Activated CD8-positive, alpha-beta T cell treated with anti-CD3 and anti-CD28 coated beads, Interleukin-2, amount 10 ng/mL, durations not matched to agents 7 days and 5 days (primary cell): ENCODE measurements around the gene SLC12A2. TPM values are rescaled to one million over a fixed set of nuclear protein-coding genes. Genes with fewer than 3 reads are reported as not detected.

Experiments used
- ATAC-seq: fragments of 150-1000 bp; cut with Tn5 transposase; one replicate; pipeline ENCODE4 v1.10.0; 2021; ENCODE audit warnings: moderate library complexity
- CTCF ChIA-PET: fragments of 350-600 bp; sonication (Branson Sonifier 250); formaldehyde crosslinking; loops from one replicate; lab custom pipeline; 2021; ENCODE audit warnings: antibody characterized with exemption; lab: Charles Lee
- POLR2A ChIA-PET: fragments of 350-600 bp; sonication (Branson Sonifier 250); formaldehyde crosslinking; loops from one replicate; lab custom pipeline; 2021; ENCODE audit warnings: antibody characterized with exemption; lab: Charles Lee
- DNase-seq: peaks from one replicate; pipeline ENCODE4 v3.0.0-alpha.2; 2020
- H3K27ac Mint-ChIP-seq: one replicate; pipeline ENCODE4 v1.8.0; 2021; ENCODE audit warnings: mild to moderate bottlenecking, mixed read lengths
- H3K27me3 Mint-ChIP-seq: one replicate; pipeline ENCODE4 v1.8.0; 2021; ENCODE audit warnings: low read depth, mixed read lengths
- H3K36me3 Mint-ChIP-seq: one replicate; pipeline ENCODE4 v1.8.0; 2021; ENCODE audit warnings: low read depth, mixed read lengths
- H3K4me1 Mint-ChIP-seq: one replicate; pipeline ENCODE4 v1.8.0; 2021; ENCODE audit warnings: low read depth, mixed read lengths
- H3K4me3 Mint-ChIP-seq: one replicate; pipeline ENCODE4 v1.8.0; 2021; ENCODE audit warnings: mild to moderate bottlenecking, mixed read lengths
- H3K9me3 Mint-ChIP-seq: one replicate; pipeline ENCODE4 v1.8.0; 2022; ENCODE audit warnings: mixed read lengths; ENCODE audit not compliant: insufficient read depth
- total RNA-seq, 2 experiments: library from RNA; stranded (reverse); gene quantifications; one replicate each; pipeline ENCODE4 v1.2.3, GENCODE V29; 2021

SLC12A2 gene
- total RNA-seq, 2 experiments from 2014 or later: 13.4 to 17.0 TPM

- Mint-ChIP-seq H3K4me3 (no peak overlapping the region), H3K27me3 (peaks cover 3% of the 10 kb centered on the region), H3K9me3 (no peaks in the 10 kb centered on the region), H3K27ac (no peak overlapping the region), H3K4me1 (no peaks in the 10 kb centered on the region), H3K36me3 (no peaks in the 10 kb centered on the region)
- DNase-seq: no peak
- ChIA-PET POLR2A (no interaction called here), CTCF (interaction anchor here (0.9 to 1.2 kb wide), 2 partner anchors 16 to 462 kb away, joined by 3 to 4 read pairs; no protein-coding TSS in a partner anchor)
- no peak for ATAC-seq
These were observed 128.7 kb downstream of the SLC12A2 start for GRCh38 chr5:128212191-128212806.

DNA sequence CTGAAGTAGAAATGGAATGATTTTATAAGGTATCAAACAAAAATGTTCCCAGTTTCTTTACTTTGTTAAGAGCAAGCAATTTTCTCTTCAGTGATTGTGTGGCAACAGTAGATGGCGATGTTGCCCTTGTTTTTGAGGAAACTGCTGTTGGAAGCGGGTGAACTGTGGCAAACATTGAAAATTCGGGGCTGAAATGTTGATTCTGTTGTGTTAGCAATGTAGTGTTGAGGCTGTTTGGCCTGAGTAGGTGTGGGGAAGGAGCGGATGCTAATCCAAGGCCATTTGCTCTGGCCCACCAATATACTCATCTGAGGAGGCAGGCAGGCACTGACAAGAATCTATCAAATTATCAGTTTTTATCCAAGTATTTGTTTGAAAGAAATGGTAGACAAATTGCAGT is 129.8 kb downstream of the SLC12A2 start:
- DNase-seq: peak; percentile 58
- H3K4me3 Mint-ChIP-seq: no peak overlapping the region
- ATAC-seq: no peak
- no peaks in the 10 kb centered on the region for H3K9me3 Mint-ChIP-seq
- H3K27me3 Mint-ChIP-seq: peaks cover 3% of the 10 kb centered on the region
- ChIA-PET CTCF (interaction anchor here (1.2 to 1.7 kb wide), 2 partner anchors 461 to 649 kb away, joined by 4 read pairs; no protein-coding TSS in a partner anchor), POLR2A (no interaction called here)
- H3K27ac Mint-ChIP-seq: no peak overlapping the region
- H3K36me3 Mint-ChIP-seq: no peaks in the 10 kb centered on the region
- no peaks in the 10 kb centered on the region for H3K4me1 Mint-ChIP-seq

GRCh38 chr5:128213833-128214232 is 130.3 kb downstream of the SLC12A2 start:
- Mint-ChIP-seq H3K4me1 (no peaks in the 10 kb centered on the region), H3K27ac (no peak overlapping the region), H3K27me3 (peaks cover 3% of the 10 kb centered on the region), H3K9me3 (no peaks in the 10 kb centered on the region), H3K36me3 (no peaks in the 10 kb centered on the region), H3K4me3 (no peak overlapping the region)
- ChIA-PET CTCF (interaction anchor here (1.7 kb wide), 2 partner anchors 461 to 650 kb away, joined by 4 read pairs; no protein-coding TSS in a partner anchor), POLR2A (no interaction called here)
- DNase-seq: no peak
- ATAC-seq: no peak

DNA sequence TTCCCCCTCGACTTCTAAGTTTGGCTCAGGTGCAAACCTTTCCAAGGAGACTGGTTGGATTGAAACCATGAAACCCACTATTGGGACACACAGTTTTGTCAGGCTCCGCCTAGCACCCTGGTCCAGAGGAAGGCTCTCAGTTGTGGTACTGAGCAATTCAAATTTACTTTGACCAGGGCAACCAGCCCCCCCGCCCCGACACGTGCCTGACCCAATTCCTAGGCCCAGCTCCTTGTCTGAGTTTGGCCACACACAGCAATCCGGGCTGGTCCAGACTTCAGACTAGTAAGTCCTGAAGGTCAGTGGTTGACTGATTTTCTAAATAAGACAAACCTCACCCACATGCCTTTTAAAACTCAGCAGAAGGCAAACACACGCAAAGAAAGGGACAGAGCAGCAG is 132.7 kb downstream of the SLC12A2 start:
- Mint-ChIP-seq H3K4me3 (no peak overlapping the region), H3K27me3 (peaks cover 3% of the 10 kb centered on the region), H3K9me3 (no peaks in the 10 kb centered on the region), H3K4me1 (no peaks in the 10 kb centered on the region), H3K27ac (no peak overlapping the region), H3K36me3 (no peaks in the 10 kb centered on the region)
- ATAC-seq (no peak), DNase-seq (no peak)
- POLR2A ChIA-PET: no interaction called here
- CTCF ChIA-PET: no interaction called here

DNA sequence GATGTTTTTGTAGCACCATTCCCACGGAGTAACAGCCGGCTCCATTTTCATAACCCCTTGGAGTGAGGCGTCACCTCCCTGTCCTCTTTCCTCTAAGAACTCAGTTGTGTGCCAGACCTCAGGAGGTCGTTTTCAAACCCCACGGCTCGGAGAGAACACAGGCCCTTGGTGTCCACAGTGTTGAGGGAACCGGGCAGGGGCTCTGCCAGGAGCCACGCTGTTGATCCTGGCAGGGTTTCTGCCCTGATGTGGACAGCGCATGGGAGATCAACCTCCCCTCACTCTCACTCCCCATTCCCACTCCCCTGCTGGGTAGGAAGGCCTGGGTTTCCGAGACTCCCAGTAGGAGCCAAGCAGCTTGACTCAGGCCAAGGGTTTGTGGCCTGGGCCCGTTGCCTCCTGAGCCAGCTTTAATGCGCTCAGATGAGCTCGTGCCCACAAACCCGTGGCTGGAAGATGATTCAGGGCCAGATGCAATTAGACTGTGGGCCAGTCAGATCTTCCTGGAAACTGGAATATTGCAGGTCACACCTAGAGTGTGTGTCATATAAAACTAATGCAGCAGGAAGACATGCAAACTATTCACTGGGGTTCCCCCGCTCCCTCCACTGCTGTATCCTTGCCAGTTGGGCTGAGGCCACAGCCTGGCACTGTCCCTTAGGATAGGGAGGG is 133.4 kb downstream of the SLC12A2 start:
- ChIA-PET POLR2A (no interaction called here), CTCF (no interaction called here)
- no peaks in the 10 kb centered on the region for H3K4me1 Mint-ChIP-seq

DNA sequence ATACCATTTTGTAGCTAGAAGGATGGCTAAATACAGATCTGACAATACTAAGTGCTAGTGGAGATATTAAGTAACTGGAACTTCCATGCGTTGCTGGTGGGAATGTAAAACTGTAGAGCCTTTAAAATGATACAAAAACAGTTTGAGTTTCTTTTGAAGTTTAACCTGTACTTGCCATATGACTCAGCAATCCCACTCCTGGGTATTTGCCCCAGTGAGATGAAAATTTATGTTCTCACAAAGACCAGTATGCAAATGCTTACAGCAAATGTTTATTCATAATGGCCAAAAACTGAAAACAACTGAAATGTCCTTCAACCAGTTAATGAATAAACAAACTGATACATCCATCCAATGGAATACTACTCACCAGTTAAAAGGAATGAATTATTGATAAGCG is 137.3 kb downstream of the SLC12A2 start:
- Mint-ChIP-seq H3K27ac (no peak overlapping the region), H3K4me1 (no peaks in the 10 kb centered on the region), H3K4me3 (no peak overlapping the region), H3K27me3 (peaks cover 6% of the 10 kb centered on the region), H3K9me3 (no peaks in the 10 kb centered on the region), H3K36me3 (no peaks in the 10 kb centered on the region)
- CTCF ChIA-PET: no interaction called here
- DNase-seq (no peak), ATAC-seq (no peak)
- POLR2A ChIA-PET: no interaction called here

More for the DNA sequence above, 133.4 kb downstream of the SLC12A2 start:
- Mint-ChIP-seq H3K9me3 (no peaks in the 10 kb centered on the region), H3K4me3 (no peak overlapping the region), H3K36me3 (no peaks in the 10 kb centered on the region), H3K27me3 (peaks cover 3% of the 10 kb centered on the region), H3K27ac (no peak overlapping the region)
- no peak for ATAC-seq
- no peak for DNase-seq

DNA sequence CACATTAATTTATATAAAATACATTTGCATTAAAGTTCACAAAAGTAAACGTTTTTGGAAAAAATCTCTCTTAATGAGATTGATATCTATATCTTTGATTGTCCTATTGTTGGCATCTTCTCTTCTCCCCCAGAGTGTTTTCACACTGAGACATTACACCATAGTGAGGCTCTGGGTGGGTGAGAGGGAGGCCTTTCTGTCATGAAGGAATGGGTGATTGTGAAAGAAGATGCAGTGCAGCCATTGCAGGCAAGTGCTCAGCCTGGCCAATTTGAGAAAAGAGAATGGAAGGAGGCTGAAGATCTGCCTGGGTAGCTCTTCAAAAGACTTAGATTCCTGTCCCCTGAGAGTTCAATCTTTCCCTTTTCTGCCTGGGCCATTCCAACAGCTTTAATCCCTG is 140.8 kb downstream of the SLC12A2 start:
- ATAC-seq: no peak
- Mint-ChIP-seq H3K27me3 (peaks cover 6% of the 10 kb centered on the region), H3K4me3 (no peak overlapping the region), H3K9me3 (no peaks in the 10 kb centered on the region), H3K27ac (no peak overlapping the region), H3K36me3 (no peaks in the 10 kb centered on the region), H3K4me1 (peaks cover 4% of the 10 kb centered on the region)
- ChIA-PET POLR2A (no interaction called here), CTCF (no interaction called here)
- no peak for DNase-seq

DNA sequence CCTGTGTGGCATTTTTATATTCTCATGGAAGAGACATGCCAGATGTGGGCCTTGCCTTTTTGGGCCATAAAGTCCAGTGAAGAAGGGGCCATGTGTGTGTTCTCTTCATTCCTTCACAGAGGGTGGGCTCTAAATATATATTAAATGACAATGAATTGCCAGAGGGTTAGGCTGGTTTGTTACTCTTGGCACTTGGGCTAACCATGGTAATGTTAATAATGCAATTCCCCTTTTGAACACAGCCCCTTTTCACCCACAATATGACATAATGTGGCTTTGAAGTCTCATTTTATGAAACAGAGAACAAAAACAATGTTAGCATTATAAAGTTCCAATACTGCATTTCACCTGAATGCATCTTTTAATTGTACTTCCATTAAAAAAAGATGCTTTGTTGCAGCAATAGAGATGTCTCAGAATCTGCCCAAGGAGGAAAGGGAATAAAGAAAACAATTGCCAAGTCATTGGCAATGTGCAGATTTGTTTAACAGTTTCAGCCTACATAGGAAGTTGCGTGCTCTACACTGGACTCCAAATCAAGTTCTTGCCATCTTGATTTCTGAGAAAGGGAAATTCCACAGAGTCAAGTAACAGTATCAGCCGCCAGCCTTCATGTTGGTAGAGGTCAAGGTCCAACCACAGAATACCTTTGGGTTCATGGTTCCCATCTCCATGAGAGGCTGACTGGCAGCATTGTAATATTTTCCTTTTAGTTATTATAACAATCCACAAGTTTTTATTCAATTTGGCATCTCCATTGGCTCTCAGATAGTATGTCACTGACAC is 141.9 kb downstream of the SLC12A2 start:
- H3K27ac Mint-ChIP-seq: no peak overlapping the region
- CTCF ChIA-PET: no interaction called here
- no peaks in the 10 kb centered on the region for H3K36me3 Mint-ChIP-seq
- no peaks in the 10 kb centered on the region for H3K9me3 Mint-ChIP-seq
- H3K4me1 Mint-ChIP-seq: peaks cover 4% of the 10 kb centered on the region
- DNase-seq: no peak
- POLR2A ChIA-PET: no interaction called here
- ATAC-seq: no peak
- H3K4me3 Mint-ChIP-seq: no peak overlapping the region
- H3K27me3 Mint-ChIP-seq: peaks cover 6% of the 10 kb centered on the region

DNA sequence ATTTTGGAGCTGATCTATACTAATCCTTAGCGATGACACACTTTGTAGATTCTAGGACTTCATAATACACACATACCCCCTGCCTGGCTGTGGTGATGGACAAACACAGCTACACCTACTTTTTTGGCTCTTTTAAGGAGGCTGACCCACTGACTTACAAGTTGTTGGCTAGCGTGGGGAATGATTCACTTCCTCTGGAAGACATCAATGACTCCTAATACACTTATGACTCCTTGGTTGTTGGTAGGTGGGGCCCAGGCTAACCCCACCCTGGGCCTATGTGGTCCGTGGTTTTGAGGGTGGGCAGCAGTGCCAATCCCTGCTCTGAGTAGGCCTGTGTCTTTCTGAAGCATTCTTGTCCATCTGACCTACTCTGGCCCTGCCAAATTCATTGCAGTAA is 144.4 kb downstream of the SLC12A2 start:
- no peak for ATAC-seq

DNA sequence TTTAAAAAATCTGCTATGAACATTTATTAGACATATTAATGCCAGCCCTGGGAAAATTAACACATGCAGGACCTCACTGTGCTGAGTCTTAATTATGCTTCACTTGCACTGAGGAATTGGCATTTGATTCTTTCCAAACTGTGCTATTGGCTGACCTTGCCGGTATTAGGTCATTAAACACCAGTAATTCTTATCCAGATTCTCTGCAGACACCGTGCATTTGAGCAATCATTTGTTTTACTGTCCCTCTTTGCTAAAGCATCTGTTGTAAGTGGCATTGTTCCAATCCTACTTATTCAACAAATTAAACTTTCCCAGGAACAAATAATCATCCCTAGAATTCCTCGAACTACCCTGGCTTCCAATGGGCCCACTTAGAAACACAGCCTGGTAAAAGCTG is 145.0 kb downstream of the SLC12A2 start:
- ATAC-seq: no peak
- POLR2A ChIA-PET: no interaction called here
- H3K27me3 Mint-ChIP-seq: peaks cover 6% of the 10 kb centered on the region

More for the DNA sequence above, 144.4 kb downstream of the SLC12A2 start:
- Mint-ChIP-seq H3K27me3 (peaks cover 6% of the 10 kb centered on the region), H3K27ac (no peak overlapping the region), H3K4me3 (no peak overlapping the region), H3K4me1 (peaks cover 4% of the 10 kb centered on the region), H3K9me3 (no peaks in the 10 kb centered on the region), H3K36me3 (no peaks in the 10 kb centered on the region)
- CTCF ChIA-PET: interaction anchor here (1.2 kb wide), 1 partner anchor 16 kb away, joined by 3 read pairs; no protein-coding TSS in a partner anchor
- POLR2A ChIA-PET: no interaction called here
- no peak for DNase-seq

DNA sequence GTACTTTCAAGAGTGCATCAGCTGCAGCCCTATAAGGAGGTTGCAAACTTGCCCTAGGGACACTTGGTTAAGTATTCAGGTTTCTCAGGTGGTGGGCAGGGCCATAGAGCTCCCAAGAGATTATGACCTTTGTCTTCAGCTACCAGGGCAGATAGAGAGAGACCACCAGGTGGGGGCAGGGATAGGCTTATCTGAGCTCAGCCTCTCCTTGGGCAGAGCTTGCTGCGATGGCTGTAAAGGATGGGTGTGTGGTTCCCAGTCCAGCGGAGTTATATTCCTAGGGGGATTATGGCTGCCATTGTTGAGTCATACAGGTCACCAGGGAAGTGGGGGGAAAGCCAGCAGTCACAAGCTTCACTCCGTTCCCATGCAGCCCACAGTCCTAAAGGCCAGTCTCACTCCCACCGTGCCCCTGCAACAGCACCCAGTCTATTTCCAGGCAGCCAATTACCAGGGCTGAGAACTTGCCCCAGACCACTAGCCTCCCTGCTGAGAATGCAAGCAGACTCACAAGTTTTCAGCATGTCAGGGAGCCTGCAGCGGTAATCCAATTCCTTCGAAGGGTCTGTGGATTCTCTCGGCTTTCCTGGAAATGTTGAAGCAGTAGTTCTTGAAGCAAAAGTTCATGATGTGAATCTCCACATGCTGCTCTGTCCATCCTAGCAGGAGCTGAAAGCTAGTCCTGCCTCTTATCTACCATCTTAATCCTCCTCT is 151.5 kb downstream of the SLC12A2 start:
- Mint-ChIP-seq H3K27me3 (peaks cover 4% of the 10 kb centered on the region), H3K9me3 (no peaks in the 10 kb centered on the region), H3K36me3 (no peaks in the 10 kb centered on the region), H3K27ac (no peak overlapping the region), H3K4me1 (no peaks in the 10 kb centered on the region), H3K4me3 (no peak overlapping the region)
- ChIA-PET CTCF (no interaction called here), POLR2A (no interaction called here)
- no peak for DNase-seq
- no peak for ATAC-seq

More for the DNA sequence above, 145.0 kb downstream of the SLC12A2 start:
- no peak overlapping the region for H3K4me3 Mint-ChIP-seq
- no peak overlapping the region for H3K27ac Mint-ChIP-seq
- no peaks in the 10 kb centered on the region for H3K36me3 Mint-ChIP-seq
- no peaks in the 10 kb centered on the region for H3K9me3 Mint-ChIP-seq
- DNase-seq: no peak
- H3K4me1 Mint-ChIP-seq: peaks cover 4% of the 10 kb centered on the region
- CTCF ChIA-PET: interaction anchor here (1.2 kb wide), 1 partner anchor 16 kb away, joined by 3 read pairs; no protein-coding TSS in a partner anchor
